Epithelial cell of esophagus (primary cell): Measurements from ENCODE around the gene BRCA2.

ENCODE experiments used
- DNase-seq: peaks from one replicate; pipeline ENCODE4 v3.0.0; 2010; ENCODE audit warnings: low read depth
- H3K4me3 ChIP-seq: 2 replicates; pipeline ENCODE4 v1.5.1; 2011; ENCODE audit warnings: mild to moderate bottlenecking, low read length, control low read depth
- CTCF ChIP-seq: IDR thresholded peaks from 2 replicates; pipeline ENCODE4 v1.5.1; 2011; ENCODE audit warnings: low read depth, mild to moderate bottlenecking, low read length, control low read depth, inconsistent platforms; ENCODE audit not compliant: insufficient read depth; ENCODE audit errors: missing control alignments

BRCA2 gene

GRCh38 chr13:32278426-32278825, 36.9 kb upstream of the BRCA2 start:
- peak; percentile 49 for DNase-seq
- H3K4me3 ChIP-seq: no peak overlapping the region
- no peak for TF ChIP-seq CTCF

- no peak for DNase-seq
- no peak for TF ChIP-seq CTCF
These were observed 34.2 kb upstream of the BRCA2 start for GRCh38 chr13:32281096-32281495.

GRCh38 chr13:32282096-32282711, 33.1 kb upstream of the BRCA2 start:
- no peak for TF ChIP-seq CTCF
- no peak overlapping the region for H3K4me3 ChIP-seq
- DNase-seq: no peak

More at GRCh38 chr13:32281096-32281495, 34.2 kb upstream of the BRCA2 start:
- no peak overlapping the region for H3K4me3 ChIP-seq

- TF ChIP-seq CTCF: no peak
- peak; percentile 66 for DNase-seq
- no peak overlapping the region for H3K4me3 ChIP-seq
These were observed 30.2 kb upstream of the BRCA2 start for GRCh38 chr13:32284927-32285632.

- no peak overlapping the region for H3K4me3 ChIP-seq
- no peak for TF ChIP-seq CTCF
- DNase-seq: no peak
These were observed 29.7 kb upstream of the BRCA2 start for GRCh38 chr13:32285633-32285965.

GRCh38 chr13:32297206-32297605, 18.1 kb upstream of the BRCA2 start:
- no peak for TF ChIP-seq CTCF
- H3K4me3 ChIP-seq: no peak overlapping the region
- DNase-seq: no peak

- no peak overlapping the region for H3K4me3 ChIP-seq
- DNase-seq: no peak
- TF ChIP-seq CTCF: no peak
These were observed 16.6 kb upstream of the BRCA2 start for GRCh38 chr13:32298695-32299094.
